ENCODE measurements around the gene ST3GAL5. TPM values are rescaled to one million over a fixed set of nuclear protein-coding genes. Genes with fewer than 3 reads are reported as not detected.

The ST3GAL5 gene
- total RNA-seq, 1 experiment from 2014 or later = 3.8 TPM

DNA sequence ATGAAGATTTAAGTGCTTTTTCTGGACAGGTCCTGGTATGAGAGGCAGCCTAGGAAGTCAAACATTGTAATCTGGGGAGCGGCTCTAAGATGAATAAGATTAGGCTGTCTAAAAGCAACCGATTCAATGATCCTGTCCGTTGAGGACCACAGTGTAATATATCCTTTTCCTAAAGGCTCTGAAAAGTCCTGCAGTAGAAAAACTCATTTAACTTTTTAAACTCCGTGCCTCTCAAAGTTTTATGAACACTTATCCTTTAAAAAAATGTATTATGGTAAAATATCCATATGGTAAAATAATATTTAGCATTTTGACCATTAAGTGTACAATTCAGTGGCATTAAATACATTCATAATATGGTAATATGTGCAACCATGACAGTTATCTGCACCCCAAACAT lies 95.2 kb downstream of the ST3GAL5 start:
- Mint-ChIP-seq H3K27me3 (ENCODE audit: unreplicated experiment) (peaks cover 31% of the 10 kb centered on the region), H3K4me1 (ENCODE audit: low read depth, unreplicated experiment) (peaks cover 15% of the 10 kb centered on the region), H3K27ac (ENCODE audit: unreplicated experiment) (no peak overlapping the region), H3K36me3 (ENCODE audit: insufficient read depth, unreplicated experiment) (no peaks in the 10 kb centered on the region), H3K4me3 (ENCODE audit: low read depth, unreplicated experiment) (no peak overlapping the region), H3K9me3 (ENCODE audit: low read depth, unreplicated experiment) (no peaks in the 10 kb centered on the region)
- CTCF ChIA-PET = no interaction called here
- TF ChIP-seq, protein P1, sequence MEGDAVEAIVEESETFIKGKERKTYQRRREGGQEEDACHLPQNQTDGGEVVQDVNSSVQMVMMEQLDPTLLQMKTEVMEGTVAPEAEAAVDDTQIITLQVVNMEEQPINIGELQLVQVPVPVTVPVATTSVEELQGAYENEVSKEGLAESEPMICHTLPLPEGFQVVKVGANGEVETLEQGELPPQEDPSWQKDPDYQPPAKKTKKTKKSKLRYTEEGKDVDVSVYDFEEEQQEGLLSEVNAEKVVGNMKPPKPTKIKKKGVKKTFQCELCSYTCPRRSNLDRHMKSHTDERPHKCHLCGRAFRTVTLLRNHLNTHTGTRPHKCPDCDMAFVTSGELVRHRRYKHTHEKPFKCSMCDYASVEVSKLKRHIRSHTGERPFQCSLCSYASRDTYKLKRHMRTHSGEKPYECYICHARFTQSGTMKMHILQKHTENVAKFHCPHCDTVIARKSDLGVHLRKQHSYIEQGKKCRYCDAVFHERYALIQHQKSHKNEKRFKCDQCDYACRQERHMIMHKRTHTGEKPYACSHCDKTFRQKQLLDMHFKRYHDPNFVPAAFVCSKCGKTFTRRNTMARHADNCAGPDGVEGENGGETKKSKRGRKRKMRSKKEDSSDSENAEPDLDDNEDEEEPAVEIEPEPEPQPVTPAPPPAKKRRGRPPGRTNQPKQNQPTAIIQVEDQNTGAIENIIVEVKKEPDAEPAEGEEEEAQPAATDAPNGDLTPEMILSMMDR (IDR thresholded peaks at IDR 0.05; ENCODE audit: unreplicated experiment) = no peak
- DNase-seq = no peak
- intact Hi-C loops (cut with micrococcal nuclease; ENCODE audit: unreplicated experiment) = no loop called here
- BruUV-seq (replicated peaks) = no TSS peak

DNA sequence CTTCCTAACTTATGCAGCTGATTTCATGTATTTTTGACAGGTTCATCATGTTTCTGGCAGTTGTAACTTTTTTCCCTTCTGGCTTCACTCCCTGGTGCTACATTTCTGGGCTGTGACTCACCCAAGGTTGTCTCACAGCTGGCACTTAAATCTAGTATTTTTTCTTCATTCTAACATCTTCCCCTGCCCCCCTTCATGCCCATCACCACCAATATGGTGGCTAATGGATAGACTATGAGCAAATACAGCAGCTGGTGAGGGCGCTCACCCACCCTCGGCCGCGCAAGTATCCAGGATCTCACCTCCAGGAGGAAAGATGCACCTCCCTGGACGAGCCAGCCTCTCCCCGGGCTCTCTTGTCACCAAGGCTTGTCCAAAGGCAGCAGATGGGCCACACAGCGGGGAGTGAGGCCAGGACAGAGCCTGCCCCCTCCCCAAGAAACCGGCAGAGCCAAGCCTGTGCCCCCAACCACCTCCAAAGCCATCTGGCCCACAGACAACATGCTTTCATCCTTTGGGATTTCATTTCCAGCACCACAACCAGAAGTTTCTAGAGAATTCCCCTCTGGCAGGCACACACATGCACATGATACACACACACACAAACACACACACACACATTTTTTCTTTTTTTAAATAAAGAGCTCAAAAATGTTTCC lies 95.9 kb downstream of the ST3GAL5 start:
- DNase-seq = no peak
- no peak overlapping the region for H3K4me3 Mint-ChIP-seq (ENCODE audit: low read depth, unreplicated experiment)
- BruUV-seq (replicated peaks) = no TSS peak
- peaks cover 38% of the 10 kb centered on the region for H3K27me3 Mint-ChIP-seq (ENCODE audit: unreplicated experiment)
- CTCF ChIA-PET = no interaction called here
- TF ChIP-seq, protein P1 (IDR thresholded peaks at IDR 0.05; ENCODE audit: unreplicated experiment) = no peak
- peaks cover 15% of the 10 kb centered on the region for H3K4me1 Mint-ChIP-seq (ENCODE audit: low read depth, unreplicated experiment)
- intact Hi-C loops (cut with micrococcal nuclease; ENCODE audit: unreplicated experiment) = no loop called here
- no peaks in the 10 kb centered on the region for H3K9me3 Mint-ChIP-seq (ENCODE audit: low read depth, unreplicated experiment)
- H3K27ac Mint-ChIP-seq (ENCODE audit: unreplicated experiment) = no peak overlapping the region
- H3K36me3 Mint-ChIP-seq (ENCODE audit: insufficient read depth, unreplicated experiment) = no peaks in the 10 kb centered on the region

DNA sequence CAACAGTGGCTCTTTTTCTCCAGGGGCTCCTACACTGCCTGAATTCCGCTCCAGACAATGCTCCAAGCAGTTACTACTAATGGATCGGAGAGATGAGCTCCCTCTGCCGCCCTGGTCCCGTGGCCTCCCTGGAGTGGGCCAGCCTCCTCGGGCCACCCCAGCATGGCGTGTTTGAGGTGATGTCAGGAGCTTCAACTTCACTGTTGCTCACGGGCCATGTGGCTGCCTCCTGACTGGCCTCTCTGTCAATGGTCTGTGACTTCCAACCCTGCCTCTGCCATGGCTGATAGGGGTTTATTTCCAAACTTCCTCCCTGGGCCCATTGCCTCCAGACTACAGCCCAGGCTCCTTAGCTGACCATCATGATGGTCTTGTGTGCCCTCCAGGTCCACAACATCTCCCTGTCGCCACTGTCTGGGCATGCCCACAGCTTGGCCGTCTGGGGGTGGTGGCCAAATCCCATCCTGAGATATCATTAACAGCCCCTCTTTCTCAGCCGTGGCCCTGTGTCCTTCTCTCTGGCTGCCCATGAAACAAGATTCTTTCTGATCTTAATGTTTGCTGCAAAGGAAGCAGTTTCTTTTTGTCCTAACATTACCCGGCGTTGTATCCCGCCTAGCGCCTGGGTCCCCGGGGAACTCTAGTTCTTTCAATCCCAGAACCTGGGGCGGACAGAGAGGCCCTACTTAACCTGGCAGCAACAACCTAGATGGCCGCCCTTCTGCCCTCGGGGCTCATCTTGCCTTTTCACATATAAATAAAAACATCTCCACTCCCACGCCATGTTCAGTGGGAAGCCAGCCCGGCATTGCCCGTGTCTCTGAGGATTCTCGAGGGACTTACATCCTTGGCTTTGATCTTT lies 96.9 kb downstream of the ST3GAL5 start:
- Mint-ChIP-seq H3K36me3 (ENCODE audit: insufficient read depth, unreplicated experiment) (no peaks in the 10 kb centered on the region), H3K4me1 (ENCODE audit: low read depth, unreplicated experiment) (peaks cover 15% of the 10 kb centered on the region), H3K4me3 (ENCODE audit: low read depth, unreplicated experiment) (no peak overlapping the region), H3K27ac (ENCODE audit: unreplicated experiment) (no peak overlapping the region), H3K27me3 (ENCODE audit: unreplicated experiment) (peaks cover 42% of the 10 kb centered on the region), H3K9me3 (ENCODE audit: low read depth, unreplicated experiment) (no peaks in the 10 kb centered on the region)
- CTCF ChIA-PET = no interaction called here
- DNase-seq = no peak
- BruUV-seq (replicated peaks) = no TSS peak
- TF ChIP-seq, protein P1 (IDR thresholded peaks at IDR 0.05; ENCODE audit: unreplicated experiment) = no peak
- intact Hi-C loops (cut with micrococcal nuclease; ENCODE audit: unreplicated experiment) = no loop called here

DNA sequence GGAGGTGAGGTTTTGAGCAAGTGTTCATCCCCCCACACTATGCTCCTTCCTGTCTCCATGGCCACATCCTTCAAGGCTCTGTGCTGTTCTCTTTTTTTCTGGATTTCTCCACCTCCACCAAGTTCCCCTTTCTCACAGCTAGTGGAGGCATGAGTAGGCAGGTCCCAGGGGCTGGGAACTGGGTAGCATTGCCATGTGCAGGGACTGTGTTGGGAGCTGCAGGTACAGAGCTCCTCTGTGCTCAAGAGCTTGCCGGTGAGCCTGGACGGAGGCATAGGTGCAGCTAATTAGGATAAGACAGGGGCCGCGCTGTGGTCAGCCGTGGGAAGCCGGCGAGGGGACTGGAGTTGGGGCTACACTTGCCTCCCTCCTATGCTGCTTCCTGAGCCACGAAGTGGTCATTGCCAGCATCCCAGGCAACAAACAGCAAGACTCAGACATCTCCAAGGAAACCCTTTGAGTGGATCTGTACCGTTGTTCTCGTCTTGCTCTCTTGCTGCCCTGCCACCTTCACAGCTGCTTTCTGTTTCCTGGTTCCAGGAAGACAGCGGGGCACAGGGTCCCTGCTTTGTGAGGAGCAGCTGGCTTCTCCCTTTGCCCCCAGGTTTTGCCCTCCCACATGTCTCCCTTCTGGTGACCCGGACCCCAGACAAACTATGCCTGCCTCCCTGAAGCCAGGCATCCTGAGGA lies 98.1 kb downstream of the ST3GAL5 start:
- DNase-seq = no peak
- no peak overlapping the region for H3K27ac Mint-ChIP-seq (ENCODE audit: unreplicated experiment)
- intact Hi-C loops (cut with micrococcal nuclease; ENCODE audit: unreplicated experiment) = no loop called here

More for the DNA sequence above, 98.1 kb downstream of the ST3GAL5 start:
- CTCF ChIA-PET = interaction anchor here (0.6 to 1.6 kb wide), 4 partner anchors 9 to 84 kb away, joined by 3 to 4 read pairs (median 4); no protein-coding TSS in a partner anchor
- Mint-ChIP-seq H3K4me1 (ENCODE audit: low read depth, unreplicated experiment) (peaks cover 15% of the 10 kb centered on the region), H3K4me3 (ENCODE audit: low read depth, unreplicated experiment) (no peak overlapping the region), H3K36me3 (ENCODE audit: insufficient read depth, unreplicated experiment) (no peaks in the 10 kb centered on the region), H3K27me3 (ENCODE audit: unreplicated experiment) (peaks cover 42% of the 10 kb centered on the region), H3K9me3 (ENCODE audit: low read depth, unreplicated experiment) (no peaks in the 10 kb centered on the region)
- no TSS peak for BruUV-seq (replicated peaks)
- TF ChIP-seq, protein P1 (IDR thresholded peaks at IDR 0.05; ENCODE audit: unreplicated experiment) = no peak
